Small intestine (tissue), 7 donors: ENCODE measurements around the gene TMEM129. TPM values are rescaled to one million over a fixed set of nuclear protein-coding genes. Genes with fewer than 3 reads are reported as not detected.

ENCODE experiments used
- DNase-seq, 2 donors: peaks; one replicate each; pipeline versions ENCODE4 v3.0.0 to v3.0.0-alpha.2; 2013
- FAIRE-seq: peaks from 2 replicates; lab custom pipeline; 2012; peaks lifted over from hg19 to GRCh38; lab: Jason Lieb, UNC
- H3K27ac ChIP-seq, 3 donors: one replicate each; pipeline ENCODE4 v1.5.1; 2013; ENCODE audit warnings: low read length in 2 of 3, mild to moderate bottlenecking in 2 of 3, control low read depth in 1 of 3, inconsistent platforms in 1 of 3, low read depth in 1 of 3, moderate library complexity in 1 of 3
- H3K27me3 ChIP-seq, 3 donors: one replicate each; pipeline ENCODE4 v1.6.1; 2013; ENCODE audit warnings: low read length in 3 of 3, inconsistent platforms in 1 of 3; ENCODE audit not compliant: control insufficient read depth in 3 of 3, insufficient read depth in 3 of 3
- H3K36me3 ChIP-seq, 3 donors: one replicate each; pipeline ENCODE4 v1.6.1; 2013; ENCODE audit warnings: low read length in 3 of 3, inconsistent platforms in 1 of 3, low read depth in 1 of 3, mild to moderate bottlenecking in 1 of 3, moderate library complexity in 1 of 3; ENCODE audit not compliant: control insufficient read depth in 3 of 3, insufficient read depth in 2 of 3
- H3K4me1 ChIP-seq, 3 donors: one replicate each; pipeline ENCODE4 v1.6.1; 2013; ENCODE audit warnings: low read length in 2 of 3, inconsistent platforms in 1 of 3, low read depth in 1 of 3, mild to moderate bottlenecking in 1 of 3, moderate library complexity in 1 of 3; ENCODE audit not compliant: control insufficient read depth in 3 of 3, insufficient read depth in 2 of 3
- H3K4me3 ChIP-seq, 3 donors: one replicate each; pipeline ENCODE4 v1.5.1; 2013; ENCODE audit warnings: low read length in 3 of 3, control low read depth in 1 of 3, inconsistent platforms in 1 of 3, low read depth in 1 of 3, mild to moderate bottlenecking in 1 of 3, moderate library complexity in 1 of 3
- H3K9me3 ChIP-seq, 2 donors: one replicate each; pipeline ENCODE4 v1.6.1; 2013; ENCODE audit warnings: low read depth in 1 of 2, low read length in 1 of 2; ENCODE audit not compliant: control insufficient read depth in 2 of 2, insufficient read depth in 1 of 2
- WGBS, 3 donors: extraction: QIAGEN DNeasy Blood & Tissue Kit; methylation state at CpG; one replicate each; pipeline ENCODE4 v1.1.7; 2013; 5-methylcytosine and 5-hydroxymethylcytosine counted together
- polyA plus RNA-seq, 4 donors: library from polyadenylated mRNA; stranded (reverse) in 3 of 4; unstranded in 1 of 4; fragments of 200-250 nt in 3 of 4; fragments of 120-200 nt in 1 of 4; gene quantifications; one replicate each; pipeline versions ENCODE4 v1.2.1 to v1.2.3, GENCODE V29; 2013
- donor health status: healthy with polysubstance abuse.
- donor health status: control.
- donor health status: control.
- donor health status: Bipolar disorder and iron deficiency.
- donor health status: healthy.

The TMEM129 gene
- polyA plus RNA-seq, 4 donors, result 18.6 to 47.2 (median 26.0) TPM

DNA sequence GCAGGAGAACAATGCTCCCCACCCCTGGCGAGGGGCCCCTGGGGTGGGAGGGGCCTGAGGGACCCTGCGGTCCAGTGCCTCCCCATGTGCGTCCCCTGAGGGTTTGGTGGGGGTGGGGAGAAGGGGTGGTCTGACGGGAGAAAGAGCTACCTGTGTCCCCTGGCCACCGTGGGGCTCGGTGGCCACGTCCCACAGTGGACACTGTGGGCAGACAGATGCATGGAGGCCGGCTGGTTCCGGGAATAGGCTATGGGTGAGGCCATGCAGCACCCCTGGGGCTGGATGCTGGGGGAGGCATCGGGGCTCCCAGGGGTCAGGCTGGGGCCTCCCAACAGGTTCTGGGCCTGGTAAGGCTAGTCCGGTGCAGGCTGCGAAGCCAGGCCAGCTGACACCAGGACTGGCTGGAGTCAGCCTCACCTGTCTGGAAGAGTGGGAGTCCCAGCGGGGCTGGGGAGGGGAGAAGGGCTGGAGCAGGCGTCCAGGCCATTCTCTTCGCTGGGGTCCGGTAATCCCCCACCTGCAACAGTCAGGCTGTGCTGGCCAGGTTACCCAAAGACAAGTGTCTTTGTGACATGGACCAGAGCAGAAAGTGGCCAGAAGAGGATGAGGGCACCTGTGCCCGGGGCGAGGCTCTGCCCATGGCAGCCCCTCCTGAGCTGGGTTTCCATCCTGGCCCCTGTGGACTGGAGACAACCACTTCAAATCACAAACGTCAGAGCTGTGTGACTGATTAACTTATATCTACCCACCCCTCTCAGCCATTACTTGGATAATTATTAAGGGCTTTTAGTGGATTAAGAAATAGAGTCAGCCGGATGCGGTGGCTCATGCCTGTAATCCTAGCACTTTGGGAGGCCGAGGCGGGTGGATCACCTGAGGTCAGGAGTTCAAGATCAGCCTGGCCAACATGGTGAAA, 35.6 kb downstream of the TMEM129 start:
- Histone ChIP-seq H3K4me3 (peak overlapping the region in 2 of 3 donors; percentile 37 to 70), H3K4me1 (peaks cover 0 to 11% (median 0%) of the 10 kb centered on the region in 3 donors), H3K27ac (no peak overlapping the region), H3K36me3 (peaks cover 0 to 7% (median under 1%) of the 10 kb centered on the region in 3 donors), H3K9me3 (no peaks in the 10 kb centered on the region), H3K27me3 (peaks cover 0 to 3% (median 0%) of the 10 kb centered on the region in 3 donors)
- DNase-seq (peak in 1 of 2 donors; percentile 28), FAIRE-seq (no peak)
- 52 to 76% (median 59%) methylated on average over 23 of the region's 23 CpGs for WGBS, 3 donors

DNA sequence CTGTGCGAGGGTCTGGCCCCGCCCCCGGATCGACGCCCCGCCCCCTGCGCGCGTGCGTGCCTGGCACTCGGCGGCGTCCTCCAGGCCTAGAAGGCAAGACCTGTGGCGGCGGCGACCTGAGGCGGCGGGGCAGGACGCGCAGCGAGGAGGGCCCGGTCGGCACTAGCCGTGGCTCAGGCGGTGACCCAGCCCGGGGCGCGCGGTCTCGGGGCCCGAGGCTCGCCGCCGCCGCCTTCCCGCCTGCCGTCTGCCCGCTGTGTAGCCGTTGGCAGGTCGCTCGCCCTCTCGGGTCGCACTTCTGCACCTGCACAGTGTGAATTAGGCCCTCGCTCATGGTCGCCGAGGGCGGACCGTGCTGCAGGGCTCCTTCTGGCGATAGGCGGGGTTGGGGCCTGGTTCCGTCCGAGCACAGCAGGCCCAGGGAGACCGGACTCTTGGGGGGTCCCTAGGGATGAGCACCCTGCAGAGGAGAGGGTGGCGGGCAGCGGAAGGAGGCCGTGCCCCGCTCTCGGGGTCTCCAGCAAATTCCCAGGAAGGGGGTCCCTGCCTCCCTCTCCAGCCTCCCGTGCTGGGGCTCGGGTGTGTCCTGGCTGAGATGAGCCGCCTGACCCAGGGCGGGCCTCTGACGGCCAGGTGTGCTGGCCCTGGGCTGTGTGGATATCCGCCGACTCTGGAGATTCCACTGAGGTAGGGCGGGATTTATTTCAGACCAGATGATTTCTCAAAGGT, 36.5 kb downstream of the TMEM129 start:
- Histone ChIP-seq H3K27me3 (peaks cover 0 to 3% (median 0%) of the 10 kb centered on the region in 3 donors), H3K4me1 (peaks cover 0 to 11% (median 0%) of the 10 kb centered on the region in 3 donors), H3K9me3 (no peaks in the 10 kb centered on the region), H3K36me3 (peaks cover 0 to 2% (median 0%) of the 10 kb centered on the region in 3 donors), H3K4me3 (peak overlapping the region; percentile 37 to 70 (median 57)), H3K27ac (peak overlapping the region in 1 of 3 donors; percentile 36)
- peak; percentile 10 to 21 for DNase-seq
- WGBS, 3 donors, result 14 to 25% (median 17%) methylated on average over 35 to 66 of the region's 66 CpGs
- FAIRE-seq, result no peak

DNA sequence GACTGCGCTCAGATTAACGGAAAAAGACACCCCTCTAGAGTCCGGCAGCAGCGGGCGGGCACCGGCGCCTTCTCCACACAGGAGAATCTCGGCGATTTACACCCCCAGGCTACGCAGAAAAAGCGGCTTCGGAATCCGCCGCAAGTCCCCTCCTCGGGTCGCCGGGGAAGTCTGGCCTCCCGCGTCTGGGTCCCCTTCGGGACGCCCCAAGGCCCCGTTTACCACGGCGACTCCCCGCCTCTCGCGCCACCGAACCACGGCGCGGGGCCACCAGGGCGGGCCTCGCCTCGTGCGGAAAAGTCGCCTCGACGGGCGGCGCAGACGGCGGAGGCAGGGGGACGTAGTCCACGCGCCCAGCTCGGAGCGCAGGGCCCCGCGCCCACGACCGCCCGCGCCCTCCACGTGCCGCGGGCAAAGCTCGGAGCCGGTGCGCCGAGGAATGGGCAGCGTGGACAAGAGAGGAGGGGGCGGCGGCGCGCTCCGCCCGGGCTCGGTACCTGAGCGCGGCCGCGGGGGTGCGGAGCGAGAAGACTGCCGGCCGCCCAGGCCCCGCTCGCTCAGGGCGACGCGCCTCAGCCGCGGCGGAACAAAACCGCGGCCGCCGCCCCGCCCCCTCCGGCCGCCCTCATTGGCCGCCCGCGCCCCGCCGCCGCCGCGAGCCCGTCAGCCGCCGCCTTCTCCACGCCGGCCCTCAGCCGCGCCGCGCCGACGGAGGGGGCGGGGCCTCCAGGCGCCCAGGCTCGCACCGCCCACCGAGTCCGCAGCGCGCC, 37.2 kb downstream of the TMEM129 start, which contains the start of gene FAM53A:
FAM53A (minus strand) TSS at position 578 of the 770 bp plus-strand sequence. CDS start 15,572 bp downstream, outside the sequence.
- no peaks in the 10 kb centered on the region for H3K9me3 ChIP-seq
- H3K36me3 ChIP-seq, result peaks cover 0 to 2% (median 0%) of the 10 kb centered on the region in 3 donors
- peaks cover 0 to 3% (median 0%) of the 10 kb centered on the region in 3 donors for H3K27me3 ChIP-seq
- FAIRE-seq (no peak), DNase-seq (peak; percentile 89 to 94)
- H3K27ac ChIP-seq, result peak within 1 kb of the TSS in 2 of 3 donors; percentile 48 to 81
- peaks cover 0 to 11% (median 0%) of the 10 kb centered on the region in 3 donors for H3K4me1 ChIP-seq
- peak within 1 kb of the TSS; percentile 37 to 70 (median 57) for H3K4me3 ChIP-seq
- WGBS, 3 donors, result 1% methylated on average over 47 to 118 of the region's 118 CpGs

DNA sequence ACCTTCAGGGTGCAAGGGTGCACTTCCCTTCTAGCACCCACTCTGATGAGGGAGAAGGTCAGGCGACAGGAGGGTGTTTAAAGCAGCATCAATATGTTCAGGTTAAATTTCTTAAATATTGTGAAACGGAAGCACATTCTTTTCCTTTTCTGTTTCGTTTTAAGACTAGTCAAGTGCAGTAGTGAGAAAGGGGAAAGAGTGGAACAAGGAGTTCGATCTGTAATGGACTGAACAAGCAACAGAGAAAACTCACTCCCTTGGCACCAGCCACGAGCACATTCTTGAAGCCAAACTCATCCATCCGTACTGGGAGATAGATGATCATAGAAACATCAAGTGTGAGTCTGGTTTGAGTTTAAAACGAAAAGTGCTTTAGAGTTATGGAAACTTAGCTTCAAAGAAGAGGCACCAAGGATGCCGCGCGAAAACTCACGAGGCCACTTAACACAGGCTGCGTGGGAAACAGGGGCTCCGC, 37.8 kb downstream of the TMEM129 start:
- Histone ChIP-seq H3K36me3 (peaks cover 0 to 2% (median 0%) of the 10 kb centered on the region in 3 donors), H3K4me1 (peaks cover 0 to 11% (median 0%) of the 10 kb centered on the region in 3 donors), H3K9me3 (no peaks in the 10 kb centered on the region), H3K27ac (peak overlapping the region in 1 of 3 donors; percentile 81), H3K4me3 (peak overlapping the region; percentile 3 to 70 (median 48)), H3K27me3 (peaks cover 0 to 3% (median 0%) of the 10 kb centered on the region in 3 donors)
- no peak for DNase-seq
- no peak for FAIRE-seq
- WGBS, 3 donors, result 7 to 11% (median 9%) methylated on average over 13 of the region's 13 CpGs

GRCh38 chr4:1682860-1683259, 38.3 kb downstream of the TMEM129 start:
- DNase-seq, result no peak
- peak overlapping the region in 1 of 3 donors; percentile 2 for H3K27ac ChIP-seq
- H3K4me1 ChIP-seq, result peaks cover 0 to 11% (median 0%) of the 10 kb centered on the region in 3 donors
- no peak overlapping the region for H3K4me3 ChIP-seq
- no peak for FAIRE-seq
- WGBS, 3 donors, result 87 to 91% (median 88%) methylated on average over 13 of the region's 13 CpGs
- no peaks in the 10 kb centered on the region for H3K9me3 ChIP-seq
- H3K27me3 ChIP-seq, result peaks cover 0 to 3% (median 0%) of the 10 kb centered on the region in 3 donors
- H3K36me3 ChIP-seq, result peaks cover 0 to 2% (median 0%) of the 10 kb centered on the region in 3 donors

DNA sequence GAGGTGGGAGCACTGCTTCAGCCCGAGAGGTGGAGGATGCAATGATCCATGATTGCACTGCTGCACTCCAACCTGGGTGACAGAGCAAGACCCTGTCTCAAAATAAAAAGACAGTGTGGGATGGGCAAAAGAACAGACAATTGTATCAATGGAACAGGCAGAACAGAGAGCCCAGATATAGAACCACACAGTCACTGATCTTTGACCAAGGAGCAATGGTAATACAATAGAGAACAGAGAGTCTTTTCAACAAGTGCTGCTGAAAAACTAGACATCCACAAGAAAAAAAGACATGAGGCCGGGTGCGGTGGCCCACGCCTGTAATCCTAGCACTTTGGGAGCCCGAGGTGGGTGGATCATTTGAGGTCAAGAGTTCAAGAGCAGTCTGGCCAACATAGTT, 42.9 kb downstream of the TMEM129 start:
- Histone ChIP-seq H3K27ac (no peak overlapping the region), H3K9me3 (no peaks in the 10 kb centered on the region), H3K4me3 (no peak overlapping the region), H3K27me3 (no peaks in the 10 kb centered on the region), H3K36me3 (no peaks in the 10 kb centered on the region), H3K4me1 (peaks cover 0 to under 1% (median 0%) of the 10 kb centered on the region in 3 donors)
- FAIRE-seq (no peak), DNase-seq (no peak)
- 33 to 58% (median 52%) methylated on average over 5 of the region's 5 CpGs for WGBS, 3 donors

- Histone ChIP-seq H3K27me3 (no peaks in the 10 kb centered on the region), H3K9me3 (no peaks in the 10 kb centered on the region), H3K4me3 (no peak overlapping the region), H3K4me1 (no peaks in the 10 kb centered on the region), H3K27ac (no peak overlapping the region), H3K36me3 (no peaks in the 10 kb centered on the region)
- 75 to 80% (median 79%) methylated on average over 24 to 25 of the region's 25 CpGs for WGBS, 3 donors
- FAIRE-seq (no peak), DNase-seq (no peak)
Observed at GRCh38 chr4:1676605-1677525, 44.3 kb downstream of the TMEM129 start.
